ENCODE results near the gene AIG1.
"Not testable (repeated sequence)": the region's sequence is repeated elsewhere in the genome, so short reads cannot be mapped to it uniquely, and the experiment has no call there.

Gene AIG1

DNA sequence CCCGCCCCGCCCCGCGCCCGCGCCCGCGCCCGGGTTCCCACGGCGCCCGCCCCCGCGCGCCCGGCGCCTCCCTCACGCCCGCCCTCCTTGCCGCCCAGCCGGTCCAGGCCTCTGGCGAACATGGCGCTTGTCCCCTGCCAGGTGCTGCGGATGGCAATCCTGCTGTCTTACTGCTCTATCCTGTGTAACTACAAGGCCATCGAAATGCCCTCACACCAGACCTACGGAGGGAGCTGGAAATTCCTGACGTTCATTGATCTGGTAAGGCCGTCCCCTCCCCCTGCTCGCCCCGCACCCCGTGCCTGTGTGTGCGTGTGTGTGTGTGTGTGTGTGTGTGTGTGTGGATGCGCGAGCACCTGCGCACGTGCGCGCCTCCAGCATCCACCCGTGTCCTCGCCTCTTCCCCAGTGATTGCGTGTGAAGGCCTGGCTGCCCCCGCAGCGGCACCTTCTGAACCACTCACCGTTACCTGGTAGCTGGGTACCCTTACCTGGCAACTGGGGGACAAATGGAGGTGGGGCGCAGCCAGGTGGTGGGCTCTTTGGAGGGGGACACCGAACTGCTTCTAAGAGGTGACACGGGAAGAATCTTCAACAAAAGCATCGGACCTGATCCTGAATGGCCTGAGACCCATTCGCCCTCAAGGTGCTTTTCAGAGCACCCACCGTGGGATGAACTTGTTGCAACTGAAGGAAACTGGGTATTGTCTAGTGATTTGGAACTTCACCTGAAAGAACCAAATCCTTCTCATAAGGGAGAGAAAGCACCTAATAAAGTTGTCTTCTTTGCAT is at the start of gene AIG1:
Gene AIG1, plus strand, starts transcription at position 84 of the 791 bp plus-strand sequence. Its CDS starts 37 bp downstream, at position 121.
- DNase-seq (ENCODE audit: extremely low read depth, low read depth) = peak; percentile 11
- peak within 1 kb of the TSS; percentile 65 for H3K4me3 ChIP-seq (replicated peaks; ENCODE audit: low read depth, low read length)
- no peak for TF ChIP-seq CTCF (IDR thresholded peaks at IDR 0.05; ENCODE audit: low read depth, low read length, missing control alignments)

DNA sequence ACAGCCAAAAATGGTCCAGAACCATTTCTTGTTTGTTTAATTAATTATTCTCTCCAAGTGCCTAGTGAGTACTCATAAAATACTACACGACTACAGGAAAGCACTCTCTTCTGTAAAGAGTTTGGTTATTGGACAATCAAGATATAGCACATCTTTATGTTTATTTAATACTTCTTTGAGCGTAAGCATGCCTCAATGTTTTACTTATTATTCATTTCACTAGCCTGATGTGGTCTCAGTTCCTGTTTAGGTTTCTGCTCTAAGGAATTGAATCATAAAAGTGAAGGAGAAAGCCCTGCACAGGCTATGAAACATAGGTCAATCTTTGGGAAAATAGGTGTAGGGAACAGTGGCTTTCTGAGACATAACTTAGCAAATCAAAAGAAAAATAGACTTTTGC is 45.9 kb upstream of the AIG1 start:
- no peak for TF ChIP-seq CTCF (IDR thresholded peaks at IDR 0.05; ENCODE audit: low read depth, low read length, missing control alignments)
- DNase-seq (ENCODE audit: extremely low read depth, low read depth) = no peak
- no peak overlapping the region for H3K4me3 ChIP-seq (replicated peaks; ENCODE audit: low read depth, low read length)

GRCh38 chr6:143015300-143015706 is 45.4 kb upstream of the AIG1 start:
- H3K4me3 ChIP-seq (replicated peaks; ENCODE audit: low read depth, low read length) = no peak overlapping the region
- TF ChIP-seq CTCF (IDR thresholded peaks at IDR 0.05; ENCODE audit: low read depth, low read length, missing control alignments) = no peak
- DNase-seq (ENCODE audit: extremely low read depth, low read depth) = no peak

- no peak overlapping the region for H3K4me3 ChIP-seq (replicated peaks; ENCODE audit: low read depth, low read length)
- no peak for DNase-seq (ENCODE audit: extremely low read depth, low read depth)
- TF ChIP-seq CTCF (IDR thresholded peaks at IDR 0.05; ENCODE audit: low read depth, low read length, missing control alignments) = no peak
Measured at GRCh38 chr6:143018955-143019354, 41.7 kb upstream of the AIG1 start.

- not testable (repeated sequence) for DNase-seq (ENCODE audit: extremely low read depth, low read depth); H3K4me3 ChIP-seq (replicated peaks; ENCODE audit: low read depth, low read length)
Measured at GRCh38 chr6:143020862-143021261, 39.8 kb upstream of the AIG1 start.

DNA sequence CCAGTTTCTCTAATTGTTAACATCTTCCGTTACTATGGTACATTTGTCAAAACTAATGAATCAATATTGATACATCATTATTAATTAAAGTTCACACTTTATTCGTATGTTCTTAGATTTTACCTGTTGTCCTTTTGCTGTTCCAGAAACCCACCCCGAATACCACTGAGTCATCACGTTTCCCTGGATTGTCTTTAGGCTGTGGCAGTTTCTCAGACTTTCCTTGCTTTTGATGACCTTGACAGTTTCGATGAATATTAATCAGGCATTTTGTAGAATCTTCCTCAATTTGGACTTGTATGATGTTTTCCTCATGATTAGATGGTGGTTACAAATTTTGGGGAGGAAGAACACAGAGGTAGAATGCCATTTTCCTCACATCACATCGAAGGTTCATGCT is 39.1 kb upstream of the AIG1 start:
- no peak for DNase-seq (ENCODE audit: extremely low read depth, low read depth)
- TF ChIP-seq CTCF (IDR thresholded peaks at IDR 0.05; ENCODE audit: low read depth, low read length, missing control alignments) = no peak

DNA sequence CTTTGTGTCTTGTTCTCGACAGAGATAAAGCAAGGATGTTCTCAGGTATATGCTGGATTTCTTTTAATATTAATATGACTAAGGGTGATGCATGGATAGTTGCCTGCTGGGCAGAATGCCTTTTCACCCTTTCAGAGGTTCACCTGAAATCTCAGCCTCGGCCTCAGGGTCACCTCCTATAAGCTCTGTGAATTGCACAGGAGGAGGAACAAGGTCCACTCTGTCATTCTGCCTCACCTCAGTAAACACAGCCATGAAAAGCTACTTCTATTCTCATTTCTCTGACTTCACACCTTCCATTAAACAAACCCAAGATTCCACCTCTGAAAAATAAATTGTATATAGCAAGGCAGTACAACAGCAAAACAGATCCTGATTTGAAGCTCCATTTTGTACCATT is 38.1 kb upstream of the AIG1 start:
- no peak for DNase-seq (ENCODE audit: extremely low read depth, low read depth)
- H3K4me3 ChIP-seq (replicated peaks; ENCODE audit: low read depth, low read length) = no peak overlapping the region
- no peak for TF ChIP-seq CTCF (IDR thresholded peaks at IDR 0.05; ENCODE audit: low read depth, low read length, missing control alignments)

More for the DNA sequence above, 39.1 kb upstream of the AIG1 start:
- no peak overlapping the region for H3K4me3 ChIP-seq (replicated peaks; ENCODE audit: low read depth, low read length)

Measured in HFF-Myc (cell line).